K562 (cell line): Measurements from ENCODE around the gene UGT1A6. TPM values are rescaled to one million over a fixed set of nuclear protein-coding genes. Genes with fewer than 3 reads are reported as not detected.

Experiments used
- ARHGAP35 ChIP-seq: fragments of 450-650 bp; IDR thresholded peaks from 2 replicates; pipeline ENCODE4 v1.6.1; 2018; ENCODE audit not compliant: partially characterized antibody
- CCNT2 ChIP-seq: IDR thresholded peaks from 2 replicates; pipeline ENCODE4 v1.6.1; 2011; ENCODE audit warnings: borderline replicate concordance, low read depth, mild to moderate bottlenecking, moderate library complexity, mixed read lengths, low read length; ENCODE audit not compliant: insufficient read length; ENCODE audit errors: extremely low read depth
- CHCHD3 ChIP-seq: fragments of 250-450 bp; sonication (Bioruptor Pico); IDR thresholded peaks from 2 replicates; pipeline ENCODE4 v2.1.2; 2022; ENCODE audit warnings: mild to moderate bottlenecking
- CREB3 ChIP-seq: fragments of 450-650 bp; conservative IDR thresholded peaks from 2 replicates; pipeline ENCODE4 v1.6.1; 2016; ENCODE audit warnings: missing genetic modification characterization, low read depth, mild to moderate bottlenecking, missing compliant biosample characterization, moderate library complexity
- DACH1 ChIP-seq: fragments of 450-650 bp; IDR thresholded peaks from 2 replicates; pipeline ENCODE4 v1.6.1; 2018; ENCODE audit not compliant: partially characterized antibody
- GATAD2B ChIP-seq: fragments of 450-650 bp; IDR thresholded peaks from 2 replicates; pipeline ENCODE4 v1.6.1; 2017; ENCODE audit warnings: mild to moderate bottlenecking, borderline replicate concordance
- GTF2A2 ChIP-seq: IDR thresholded peaks from 2 replicates; pipeline ENCODE4 v1.6.1; 2016; ENCODE audit warnings: mild to moderate bottlenecking, missing genetic modification characterization, missing compliant biosample characterization
- HES1 ChIP-seq: fragments of 450-650 bp; IDR thresholded peaks from 2 replicates; pipeline ENCODE4 v1.6.1; 2016; ENCODE audit warnings: low read depth, mild to moderate bottlenecking, moderate library complexity
- HLTF ChIP-seq: fragments of 450-650 bp; IDR thresholded peaks from 2 replicates; pipeline ENCODE4 v1.6.1; 2016
- HNRNPH1 ChIP-seq: fragments of 200-400 bp; formaldehyde crosslinking; optimal IDR thresholded peaks from 2 replicates; pipeline ENCODE3; 2017; ENCODE audit warnings: low read depth, mild to moderate bottlenecking, low read length, moderate library complexity
- HOXB6 ChIP-seq: fragments of 250-450 bp; sonication (Bioruptor Pico); IDR thresholded peaks from 2 replicates; pipeline ENCODE4 v1.5.1; 2022; ENCODE audit warnings: mild to moderate bottlenecking, borderline replicate concordance
- KLF13 ChIP-seq: fragments of 450-650 bp; IDR thresholded peaks from 2 replicates; pipeline ENCODE4 v1.6.1; 2016; ENCODE audit warnings: missing genetic modification characterization, low read depth, mild to moderate bottlenecking, missing compliant biosample characterization, moderate library complexity, borderline replicate concordance
- MAFG ChIP-seq: fragments of 450-650 bp; conservative IDR thresholded peaks from 2 replicates; pipeline ENCODE4 v1.6.1; 2016; ENCODE audit warnings: missing genetic modification characterization, missing compliant biosample characterization
- MTA2 ChIP-seq: fragments of 450-650 bp; IDR thresholded peaks from 2 replicates; pipeline ENCODE4 v1.6.1; 2016; ENCODE audit warnings: low read depth
- MXI1 ChIP-seq: IDR thresholded peaks from 2 replicates; pipeline ENCODE4 v1.6.1; 2011; ENCODE audit warnings: low read depth, mild to moderate bottlenecking, improper control_type of control experiment, low read length
- NCOA2 ChIP-seq, 2 experiments: fragments of 450-650 bp; IDR thresholded peaks; 2 replicates each; pipeline ENCODE4 v1.6.1; 2018; ENCODE audit warnings: mild to moderate bottlenecking in 2 of 2, moderate library complexity in 1 of 2; ENCODE audit not compliant: partially characterized antibody in 2 of 2
- POLR2A ChIP-seq: fragments of 450-650 bp; conservative IDR thresholded peaks from 2 replicates; pipeline ENCODE4 v1.6.1; 2016
- SMARCA5 ChIP-seq: fragments of 450-650 bp; IDR thresholded peaks from 2 replicates; pipeline ENCODE4 v1.6.1; 2016
- SOX6 ChIP-seq: fragments of 450-650 bp; IDR thresholded peaks from 2 replicates; pipeline ENCODE4 v1.6.1; 2014; ENCODE audit warnings: mild to moderate bottlenecking
- TAF15 ChIP-seq: fragments of 200-400 bp; formaldehyde crosslinking; IDR thresholded peaks from 2 replicates; pipeline ENCODE4 v1.6.1; 2017; ENCODE audit warnings: mild to moderate bottlenecking, low read depth, low read length, moderate library complexity
- THRA ChIP-seq: fragments of 450-650 bp; IDR thresholded peaks from 2 replicates; pipeline ENCODE4 v1.6.1; 2017; ENCODE audit warnings: mild to moderate bottlenecking, moderate library complexity
- ZEB2 ChIP-seq: fragments of 450-650 bp; IDR thresholded peaks from 2 replicates; pipeline ENCODE4 v1.6.1; 2016
- ZNF592 ChIP-seq: fragments of 450-650 bp; IDR thresholded peaks from 2 replicates; pipeline ENCODE4 v1.6.1; 2017; ENCODE audit warnings: antibody characterized with exemption, mild to moderate bottlenecking
- ZNF785 ChIP-seq: fragments of 250-450 bp; sonication (Bioruptor Pico); IDR thresholded peaks from 2 replicates; pipeline ENCODE4 v1.4.0; 2020; ENCODE audit warnings: mild to moderate bottlenecking
- polyA plus RNA-seq, 8 experiments: library from polyadenylated mRNA; depleted of rRNA in 4 of 8; stranded (reverse) in 5 of 8; unstranded in 3 of 8; fragments of >200 nt; fragmentation: Nextera tagmentation in 2 of 8; fragmentation: Illumina TruSeq in 1 of 8; extraction: Ambion mirVana in 2 of 8; extraction: Trizol in 1 of 8; gene quantifications; 2 replicates each; pipeline versions ENCODE4 v1.2.1 to v1.2.3, GENCODE V29; 2011 to 2014; ENCODE audit warnings: inconsistent platforms in 1 of 8, missing spikeins in 1 of 8
- total RNA-seq, 7 experiments: library from RNA; depleted of rRNA in 6 of 7; stranded (reverse); fragments of >200 nt in 6 of 7; fragmentation: Illumina TruSeq in 2 of 7; extraction: Trizol in 2 of 7; gene quantifications; 2 replicates each; pipeline versions ENCODE4 v1.2.1 to v1.2.3, GENCODE V29; 2011 to 2021; ENCODE audit warnings: low replicate concordance in 1 of 7

Gene UGT1A6
- total and polyA plus RNA-seq, 9 of the 15 experiments (the other 6 are each of a cell fraction or from before 2014, with no cell fraction given), result not detected

- TF ChIP-seq ZNF592 (peak; percentile 63; the same call in 1 of the 2 replicates), GTF2A2 (tag) (no peak), THRA (no peak), CCNT2 (peak; percentile 56), NCOA2 (IDR thresholded peaks at IDR 0.05; ENCODE audit: partially characterized antibody in 2 of 2) (no peak), DACH1 (peak; percentile 60), CREB3 (tag) (0 out of 2 replicates have a peak, but pooled peaks have one; percentile 27), ZNF785 (no peak), MTA2 (0 out of 2 replicates have a peak, but pooled peaks have one; percentile 30), GATAD2B (peak; percentile 90), ARHGAP35 (no peak), POLR2A (no peak), ZEB2 (no peak), MAFG (tag) (peak; percentile 98), CHCHD3 (no peak), HNRNPH1 (no peak), SOX6 (peak; percentile 98), HES1 (0 out of 2 replicates have a peak, but pooled peaks have one; percentile 64), MXI1 (no peak), HOXB6 (CRISPR knock-in tag) (no peak), SMARCA5 (no peak), KLF13 (tag) (no peak), TAF15 (no peak), HLTF (no peak)
Observed at GRCh38 chr2:233700028-233700635, 7.4 kb downstream of the UGT1A6 start (continued).
